Breast epithelium (tissue), 4 donors: ENCODE results near the gene UNC13B. TPM values are rescaled to one million over a fixed set of nuclear protein-coding genes. Genes with fewer than 3 reads are reported as not detected.

Experiments used
- DNase-seq, 2 donors: peaks; one replicate each; pipeline ENCODE4 v3.0.0-alpha.2; 2019; ENCODE audit warnings: low spot score in 2 of 2
- H3K27ac ChIP-seq, 2 donors: fragments of 200-600 bp; sonication (generic) in 1 of 2; one replicate each; pipeline ENCODE4 v1.5.1; 2016 to 2019; ENCODE audit warnings: mild to moderate bottlenecking in 1 of 2
- H3K27me3 ChIP-seq, 2 donors: fragments of 200-600 bp; sonication (generic) in 1 of 2; one replicate each; pipeline versions ENCODE4 v1.5.1 to v1.6.0; 2017 to 2019; ENCODE audit warnings: control low read depth in 1 of 2, mild to moderate bottlenecking in 1 of 2
- H3K36me3 ChIP-seq: fragments of 200-600 bp; one replicate; pipeline ENCODE4 v1.5.1; 2019
- H3K4me1 ChIP-seq, 2 donors: fragments of 200-600 bp; sonication (generic); one replicate each; pipeline ENCODE4 v1.5.1; 2016 to 2019; ENCODE audit warnings: control low read depth in 1 of 2
- H3K4me3 ChIP-seq, 3 donors: fragments of 200-600 bp; sonication (generic); 1 replicate in 2 of 3; 2 replicates in 1 of 3; pipeline ENCODE4 v1.5.1; 2016 to 2019; ENCODE audit warnings: mild to moderate bottlenecking in 3 of 3, moderate library complexity in 2 of 3
- H3K9me3 ChIP-seq, 2 donors: fragments of 200-600 bp; sonication (generic) in 1 of 2; one replicate each; pipeline ENCODE4 v1.5.1; 2016 to 2019; ENCODE audit warnings: control low read depth in 1 of 2
- CTCF ChIP-seq, 3 donors: fragments of 450-650 bp; IDR thresholded peaks; one replicate each; pipeline ENCODE4 v1.5.1; 2016 to 2017; ENCODE audit warnings: antibody characterized with exemption in 3 of 3, mild to moderate bottlenecking in 3 of 3, moderate library complexity in 3 of 3
- POLR2A ChIP-seq: fragments of 450-650 bp; IDR thresholded peaks from one replicate; pipeline ENCODE4 v1.6.1; 2016; ENCODE audit warnings: antibody characterized with exemption, mild to moderate bottlenecking, moderate library complexity
- POLR2AphosphoS5 ChIP-seq, 3 donors: sonication (generic); formaldehyde crosslinking; IDR thresholded peaks; one replicate each; pipeline ENCODE4 v1.6.1; 2017; ENCODE audit warnings: antibody characterized with exemption in 3 of 3
- intact Hi-C: fragments of 100-400 bp; cut with DNase I; formaldehyde crosslinking; loops from one replicate; pipeline ENCODE4 v1.15.1; 2023; ENCODE audit warnings: low total_unique reads
- total RNA-seq, 3 donors: library from RNA; depleted of rRNA; stranded (reverse); fragments of >200 nt; gene quantifications; one replicate each; pipeline ENCODE4 v1.1.0, GENCODE V29; 2016

The UNC13B gene
- total RNA-seq, 3 donors from 2014 or later, result 19.3 to 36.6 (median 27.2) TPM

GRCh38 chr9:35357116-35357515 is 195.3 kb downstream of the UNC13B start:
- DNase-seq, result no peak
- Histone ChIP-seq H3K4me3 (no peak overlapping the region), H3K36me3 (no peaks in the 10 kb centered on the region), H3K9me3 (no peaks in the 10 kb centered on the region), H3K27me3 (no peaks in the 10 kb centered on the region), H3K4me1 (no peaks in the 10 kb centered on the region), H3K27ac (no peak overlapping the region)
- TF ChIP-seq CTCF (IDR thresholded peaks at IDR 0.05), result no peak
- TF ChIP-seq POLR2AphosphoS5 (IDR thresholded peaks at IDR 0.05), result no peak
- no peak for TF ChIP-seq POLR2A
- intact Hi-C loops, result no loop called here

GRCh38 chr9:35357826-35358225 is 196.0 kb downstream of the UNC13B start:
- Histone ChIP-seq H3K9me3 (no peaks in the 10 kb centered on the region), H3K4me1 (no peaks in the 10 kb centered on the region), H3K36me3 (no peaks in the 10 kb centered on the region), H3K27ac (no peak overlapping the region), H3K4me3 (no peak overlapping the region), H3K27me3 (no peaks in the 10 kb centered on the region)
- intact Hi-C loops, result no loop called here
- TF ChIP-seq POLR2A, result no peak
- no peak for TF ChIP-seq POLR2AphosphoS5 (IDR thresholded peaks at IDR 0.05)
- no peak for TF ChIP-seq CTCF (IDR thresholded peaks at IDR 0.05)
- no peak for DNase-seq

- Histone ChIP-seq H3K27me3 (no peaks in the 10 kb centered on the region), H3K4me3 (no peak overlapping the region), H3K4me1 (no peaks in the 10 kb centered on the region), H3K36me3 (peaks cover 1% of the 10 kb centered on the region), H3K9me3 (no peaks in the 10 kb centered on the region), H3K27ac (no peak overlapping the region)
- intact Hi-C loops, result no loop called here
- DNase-seq, result no peak
- TF ChIP-seq POLR2A (no peak), POLR2AphosphoS5 (IDR thresholded peaks at IDR 0.05) (no peak), CTCF (IDR thresholded peaks at IDR 0.05) (no peak)
Measured at GRCh38 chr9:35364817-35365585, 203.2 kb downstream of the UNC13B start.

- Histone ChIP-seq H3K4me3 (no peak overlapping the region), H3K27me3 (no peaks in the 10 kb centered on the region), H3K9me3 (no peaks in the 10 kb centered on the region), H3K4me1 (no peaks in the 10 kb centered on the region), H3K27ac (no peak overlapping the region), H3K36me3 (peaks cover 4% of the 10 kb centered on the region)
- TF ChIP-seq POLR2AphosphoS5 (IDR thresholded peaks at IDR 0.05), result no peak
- intact Hi-C loops, result no loop called here
- no peak for DNase-seq
Measured at GRCh38 chr9:35366627-35367026, 204.8 kb downstream of the UNC13B start.

- Histone ChIP-seq H3K9me3 (no peaks in the 10 kb centered on the region), H3K4me1 (no peaks in the 10 kb centered on the region), H3K36me3 (peaks cover 4% of the 10 kb centered on the region), H3K4me3 (no peak overlapping the region), H3K27ac (no peak overlapping the region), H3K27me3 (no peaks in the 10 kb centered on the region)
- intact Hi-C loops, result no loop called here
- DNase-seq, result no peak
- no peak for TF ChIP-seq POLR2A
- TF ChIP-seq CTCF (IDR thresholded peaks at IDR 0.05), result no peak
- TF ChIP-seq POLR2AphosphoS5 (IDR thresholded peaks at IDR 0.05), result no peak
Measured at GRCh38 chr9:35367451-35367850, 205.6 kb downstream of the UNC13B start.
